ENCODE measurements around the gene RAB29. TPM values are rescaled to one million over a fixed set of nuclear protein-coding genes. Genes with fewer than 3 reads are reported as not detected.

The RAB29 gene
- total and polyA plus RNA-seq, 11 donors, result 6.5 to 26.0 (median 15.1) TPM

DNA sequence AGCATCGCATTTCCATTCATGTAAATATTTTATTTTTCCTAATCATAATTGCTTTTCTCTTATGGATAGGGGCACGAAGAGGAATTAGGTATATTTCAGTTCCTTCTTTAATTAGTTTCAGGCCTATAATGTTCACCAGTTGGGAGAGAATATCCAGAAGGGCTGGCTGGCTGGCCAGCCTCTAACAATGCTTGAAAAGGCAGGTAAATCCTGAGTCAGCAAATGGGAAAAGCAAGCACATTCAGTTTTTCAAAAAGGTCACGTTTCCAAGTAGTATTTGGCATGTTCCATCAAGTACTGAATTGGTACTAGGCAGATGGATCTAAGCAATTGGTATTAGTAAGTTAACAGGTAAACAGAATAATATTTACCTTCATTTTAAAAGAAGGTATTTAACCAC lies 8.0 kb downstream of the RAB29 start:
- intact Hi-C loops (cut with DNase I), result no loop called here
- 84 to 96% (median 87%) methylated on average over 3 of the region's 3 CpGs for WGBS, 4 donors
- TF ChIP-seq, protein P1, sequence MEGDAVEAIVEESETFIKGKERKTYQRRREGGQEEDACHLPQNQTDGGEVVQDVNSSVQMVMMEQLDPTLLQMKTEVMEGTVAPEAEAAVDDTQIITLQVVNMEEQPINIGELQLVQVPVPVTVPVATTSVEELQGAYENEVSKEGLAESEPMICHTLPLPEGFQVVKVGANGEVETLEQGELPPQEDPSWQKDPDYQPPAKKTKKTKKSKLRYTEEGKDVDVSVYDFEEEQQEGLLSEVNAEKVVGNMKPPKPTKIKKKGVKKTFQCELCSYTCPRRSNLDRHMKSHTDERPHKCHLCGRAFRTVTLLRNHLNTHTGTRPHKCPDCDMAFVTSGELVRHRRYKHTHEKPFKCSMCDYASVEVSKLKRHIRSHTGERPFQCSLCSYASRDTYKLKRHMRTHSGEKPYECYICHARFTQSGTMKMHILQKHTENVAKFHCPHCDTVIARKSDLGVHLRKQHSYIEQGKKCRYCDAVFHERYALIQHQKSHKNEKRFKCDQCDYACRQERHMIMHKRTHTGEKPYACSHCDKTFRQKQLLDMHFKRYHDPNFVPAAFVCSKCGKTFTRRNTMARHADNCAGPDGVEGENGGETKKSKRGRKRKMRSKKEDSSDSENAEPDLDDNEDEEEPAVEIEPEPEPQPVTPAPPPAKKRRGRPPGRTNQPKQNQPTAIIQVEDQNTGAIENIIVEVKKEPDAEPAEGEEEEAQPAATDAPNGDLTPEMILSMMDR (IDR thresholded peaks at IDR 0.05), result no peak
- no peak for TF ChIP-seq POLR2A (IDR thresholded peaks at IDR 0.05)
- Histone ChIP-seq H3K9me3 (no peaks in the 10 kb centered on the region), H3K4me3 (no peak overlapping the region), H3K27ac (no peak overlapping the region), H3K4me1 (no peaks in the 10 kb centered on the region), H3K27me3 (no peaks in the 10 kb centered on the region), H3K36me3 (peaks cover 0 to 34% (median 14%) of the 10 kb centered on the region in 9 donors)
- ATAC-seq (no peak), DNase-seq (no peak)

DNA sequence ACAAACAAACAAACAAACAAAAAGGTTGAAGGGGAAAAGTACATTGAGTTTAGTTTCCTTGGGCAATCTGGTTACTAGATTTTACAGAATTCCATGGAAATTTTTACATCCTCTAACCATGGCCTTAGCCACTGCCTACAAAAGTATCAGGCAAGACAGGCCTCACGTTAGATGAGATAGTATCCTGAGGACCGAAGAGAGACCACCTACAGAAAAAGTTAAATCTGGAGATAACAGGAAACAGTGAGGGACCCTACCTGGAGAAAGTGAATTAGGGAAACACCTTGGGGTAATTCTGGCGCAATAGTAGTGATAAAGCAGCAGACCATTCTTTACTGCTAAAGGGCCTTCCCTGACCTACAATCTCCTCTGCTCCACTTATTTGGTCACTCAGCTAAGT lies 8.7 kb downstream of the RAB29 start:
- ATAC-seq (no peak), DNase-seq (no peak)
- Histone ChIP-seq H3K4me1 (no peaks in the 10 kb centered on the region), H3K9me3 (no peaks in the 10 kb centered on the region), H3K4me3 (no peak overlapping the region), H3K36me3 (peaks cover 0 to 34% (median 14%) of the 10 kb centered on the region in 9 donors), H3K27me3 (no peaks in the 10 kb centered on the region), H3K27ac (no peak overlapping the region)
- WGBS, 4 donors, result 64 to 97% (median 79%) methylated on average over 3 of the region's 3 CpGs
- TF ChIP-seq, protein P1 (IDR thresholded peaks at IDR 0.05), result no peak
- TF ChIP-seq POLR2A (IDR thresholded peaks at IDR 0.05), result no peak
- intact Hi-C loops (cut with DNase I), result no loop called here

DNA sequence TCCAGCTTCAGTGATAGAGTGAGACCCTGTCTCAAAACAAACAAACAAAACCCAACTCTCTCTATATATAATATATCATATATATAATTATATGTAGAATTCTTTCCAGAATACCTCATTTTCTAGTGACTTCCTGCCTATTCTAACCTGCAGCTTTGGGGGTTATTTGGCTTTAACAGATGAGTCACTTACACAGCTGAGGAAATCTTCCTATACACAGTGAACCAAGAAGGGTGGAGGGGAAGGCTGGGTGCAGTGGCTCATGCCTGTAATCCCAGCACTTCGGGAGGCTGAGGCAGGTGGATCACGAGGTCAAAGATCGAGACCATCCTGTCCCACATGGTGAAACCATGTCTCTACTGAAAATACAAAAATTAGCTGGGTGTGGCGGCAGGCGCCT lies 9.2 kb downstream of the RAB29 start:
- Histone ChIP-seq H3K27me3 (no peaks in the 10 kb centered on the region), H3K36me3 (peaks cover 0 to 32% (median 14%) of the 10 kb centered on the region in 9 donors), H3K4me3 (no peak overlapping the region), H3K27ac (no peak overlapping the region), H3K4me1 (no peaks in the 10 kb centered on the region), H3K9me3 (no peaks in the 10 kb centered on the region)
- WGBS, 4 donors, result 74 to 78% (median 77%) methylated on average over 5 of the region's 5 CpGs
- intact Hi-C loops (cut with DNase I), result no loop called here
- DNase-seq, result no peak
- TF ChIP-seq POLR2A (IDR thresholded peaks at IDR 0.05), result no peak
- TF ChIP-seq, protein P1 (IDR thresholded peaks at IDR 0.05), result no peak
- ATAC-seq, result no peak

DNA sequence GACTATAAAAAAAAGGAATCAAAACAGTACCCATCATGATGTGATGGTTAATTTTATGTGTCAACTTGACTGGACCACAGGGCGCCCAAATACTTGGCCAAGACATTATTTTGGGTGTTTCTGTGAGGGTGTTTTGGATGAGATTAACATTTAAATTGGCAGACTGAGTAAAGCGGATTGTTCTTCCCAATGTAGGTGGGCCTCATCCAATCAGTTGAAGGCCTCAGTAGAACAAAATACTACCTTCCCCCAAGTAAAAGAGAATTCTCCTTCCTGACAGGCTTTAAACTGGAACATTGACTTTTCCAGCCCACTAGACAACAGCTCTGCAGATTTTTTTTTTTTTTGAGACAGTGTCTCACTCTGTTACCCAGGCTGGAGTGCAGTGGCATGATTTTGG lies 10.7 kb downstream of the RAB29 start:
- no peaks in the 10 kb centered on the region for H3K4me1 ChIP-seq
- intact Hi-C loops (cut with DNase I), result no loop called here
- ATAC-seq, result no peak
- H3K4me3 ChIP-seq, result no peak overlapping the region
- H3K27ac ChIP-seq, result no peak overlapping the region
- peaks cover 0 to 22% (median 2%) of the 10 kb centered on the region in 9 donors for H3K36me3 ChIP-seq
- no peaks in the 10 kb centered on the region for H3K27me3 ChIP-seq
- H3K9me3 ChIP-seq, result no peaks in the 10 kb centered on the region
- 93 to 98% (median 95%) methylated on average over 2 of the region's 2 CpGs for whole genome bisulfite sequencing, 4 donors
- DNase-seq, result no peak
- TF ChIP-seq, protein P1 (IDR thresholded peaks at IDR 0.05), result no peak
- TF ChIP-seq POLR2A (IDR thresholded peaks at IDR 0.05), result no peak

Measured in heart left ventricle (tissue), 16 donors.